WI38 (cell line): ENCODE results near the gene FTSJ1.

ENCODE experiments used
- H3K4me3 ChIP-seq: 2 replicates; pipeline ENCODE4 v1.5.1; 2011; ENCODE audit warnings: low read depth, mild to moderate bottlenecking, control low read depth, low read length
- TF ChIP-seq, protein P1 (sequence below): IDR thresholded peaks from 2 replicates; pipeline ENCODE4 v1.5.1; 2012; ENCODE audit warnings: low read depth, mild to moderate bottlenecking, control low read depth, low read length

FTSJ1 gene

GRCh38 chrX:48459483-48459882, 16.5 kb upstream of the FTSJ1 start:
- no peak overlapping the region for H3K4me3 ChIP-seq
- TF ChIP-seq, protein P1, sequence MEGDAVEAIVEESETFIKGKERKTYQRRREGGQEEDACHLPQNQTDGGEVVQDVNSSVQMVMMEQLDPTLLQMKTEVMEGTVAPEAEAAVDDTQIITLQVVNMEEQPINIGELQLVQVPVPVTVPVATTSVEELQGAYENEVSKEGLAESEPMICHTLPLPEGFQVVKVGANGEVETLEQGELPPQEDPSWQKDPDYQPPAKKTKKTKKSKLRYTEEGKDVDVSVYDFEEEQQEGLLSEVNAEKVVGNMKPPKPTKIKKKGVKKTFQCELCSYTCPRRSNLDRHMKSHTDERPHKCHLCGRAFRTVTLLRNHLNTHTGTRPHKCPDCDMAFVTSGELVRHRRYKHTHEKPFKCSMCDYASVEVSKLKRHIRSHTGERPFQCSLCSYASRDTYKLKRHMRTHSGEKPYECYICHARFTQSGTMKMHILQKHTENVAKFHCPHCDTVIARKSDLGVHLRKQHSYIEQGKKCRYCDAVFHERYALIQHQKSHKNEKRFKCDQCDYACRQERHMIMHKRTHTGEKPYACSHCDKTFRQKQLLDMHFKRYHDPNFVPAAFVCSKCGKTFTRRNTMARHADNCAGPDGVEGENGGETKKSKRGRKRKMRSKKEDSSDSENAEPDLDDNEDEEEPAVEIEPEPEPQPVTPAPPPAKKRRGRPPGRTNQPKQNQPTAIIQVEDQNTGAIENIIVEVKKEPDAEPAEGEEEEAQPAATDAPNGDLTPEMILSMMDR = no peak

- no peak overlapping the region for H3K4me3 ChIP-seq
- TF ChIP-seq, protein P1 = no peak
Observed at GRCh38 chrX:48460031-48460430, 16.0 kb upstream of the FTSJ1 start.

DNA sequence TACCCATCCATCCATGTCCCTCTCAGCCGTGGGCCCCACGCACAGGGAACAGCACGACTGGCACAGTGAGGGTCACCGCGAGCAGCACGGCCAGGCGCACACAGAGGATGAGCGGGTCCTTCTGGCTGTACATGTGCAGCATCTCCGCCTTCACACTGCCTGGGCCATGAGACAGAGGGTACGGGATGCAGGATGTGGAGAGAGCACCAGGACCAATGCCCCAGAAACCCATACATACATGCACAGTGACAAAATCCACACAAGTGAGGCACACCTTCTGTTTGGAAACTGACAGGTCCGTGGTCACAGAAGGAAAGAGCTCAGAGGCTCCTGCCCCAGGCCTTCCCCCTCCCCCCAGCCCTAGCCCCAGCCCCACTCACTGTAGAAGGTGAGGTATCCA, 15.4 kb upstream of the FTSJ1 start:
- no peak overlapping the region for H3K4me3 ChIP-seq
- TF ChIP-seq, protein P1 = no peak

DNA sequence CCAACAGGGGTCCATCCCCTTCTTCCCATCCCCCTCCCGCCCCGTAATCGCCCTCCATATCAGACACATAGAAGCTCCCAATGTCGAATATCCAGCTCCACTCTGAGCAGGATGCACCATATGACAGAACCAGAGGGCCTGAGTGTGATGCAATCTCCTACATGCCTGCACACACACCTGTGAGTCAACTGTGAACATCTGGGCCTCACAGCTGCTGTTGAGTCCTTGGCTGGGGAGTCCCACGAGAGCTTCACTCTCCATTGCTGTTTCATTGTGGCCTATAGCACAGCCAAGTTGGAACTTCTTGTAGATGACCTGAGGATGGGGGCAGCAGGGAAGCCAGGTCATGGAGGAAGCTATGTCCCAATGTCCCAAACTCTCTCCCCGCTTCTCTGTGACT, 14.2 kb upstream of the FTSJ1 start:
- H3K4me3 ChIP-seq = no peak overlapping the region
- TF ChIP-seq, protein P1 = no peak

GRCh38 chrX:48465336-48465933, 10.6 kb upstream of the FTSJ1 start:
- peak overlapping the region; percentile 29; the same call in 1 of the 2 replicates for H3K4me3 ChIP-seq
- TF ChIP-seq, protein P1 = no peak

DNA sequence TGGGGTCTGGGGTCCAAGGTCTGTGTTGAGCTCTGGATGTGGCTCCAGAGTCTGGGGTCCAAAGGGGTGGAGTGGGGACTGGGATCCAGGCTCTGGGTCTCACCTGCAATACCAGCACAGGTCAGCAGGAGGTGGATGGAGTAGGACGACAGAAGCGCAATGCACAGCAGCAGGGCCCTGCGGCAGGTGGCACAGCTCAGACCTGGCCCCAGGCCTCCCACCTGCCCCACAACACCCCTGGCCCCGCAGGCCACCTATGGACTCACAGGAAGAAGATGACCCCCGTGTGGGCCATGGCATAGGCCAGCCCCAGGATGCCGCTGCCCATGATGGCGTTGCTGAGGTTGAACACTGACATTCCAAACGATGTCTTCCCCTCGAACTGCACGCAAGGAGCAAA, 9.3 kb upstream of the FTSJ1 start:
- TF ChIP-seq, protein P1 = peak; percentile 13; the same call in 1 of the 2 replicates
- H3K4me3 ChIP-seq = peak overlapping the region; percentile 52

DNA sequence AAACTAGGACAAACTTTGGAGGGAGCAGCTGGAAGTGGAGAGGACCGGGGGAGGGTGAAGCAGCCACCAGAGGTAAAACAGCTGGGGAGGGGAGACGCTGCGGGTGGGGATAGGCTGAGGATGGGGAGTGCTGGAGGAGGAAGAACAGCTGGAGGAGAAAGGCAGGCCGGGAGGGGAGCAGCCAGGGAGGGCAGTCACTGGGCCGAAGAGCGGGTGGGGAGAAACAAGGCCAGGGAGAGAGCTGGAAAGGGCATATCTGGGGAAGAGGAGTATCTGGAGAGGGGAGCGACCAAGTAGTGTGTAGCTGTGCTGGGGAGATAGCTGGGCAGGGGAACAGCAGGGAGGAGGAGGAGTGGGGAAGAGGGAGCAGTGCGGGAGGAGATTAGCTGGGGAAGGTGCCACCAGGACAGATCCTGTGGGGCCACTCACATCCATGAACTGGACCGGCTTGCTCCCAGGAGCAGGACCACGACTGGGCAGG, 8.7 kb upstream of the FTSJ1 start:
- peak overlapping the region; percentile 52 for H3K4me3 ChIP-seq
- TF ChIP-seq, protein P1 = no peak
